Natural killer cell (primary cell): Measurements from ENCODE around the gene DRD3. TPM values are rescaled to one million over a fixed set of nuclear protein-coding genes. Genes with fewer than 3 reads are reported as not detected.

Experiments
- ATAC-seq, 3 donors: fragments of 150-1000 bp in 2 of 3; fragments of 200-7000 bp in 1 of 3; cut with Tn5 transposase; 1 replicate in 1 of 3; 2 replicates in 2 of 3; pipeline ENCODE4 v1.10.0; 2021; ENCODE audit warnings: mild to moderate bottlenecking in 2 of 3, moderate library complexity in 2 of 3
- DNase-seq, 2 donors: peaks; one replicate each; pipeline versions ENCODE4 v3.0.0 to v3.0.0-alpha.2; 2013 to 2021; ENCODE audit warnings: mixed read lengths in 1 of 2
- H3K27ac ChIP-seq: one replicate; pipeline ENCODE4 v1.5.1; 2013; ENCODE audit warnings: mild to moderate bottlenecking, low read length
- H3K27me3 ChIP-seq: one replicate; pipeline ENCODE4 v1.6.1; 2013; ENCODE audit warnings: low read length; ENCODE audit not compliant: control insufficient read depth, insufficient read depth
- H3K36me3 ChIP-seq: one replicate; pipeline ENCODE4 v1.6.1; 2013; ENCODE audit warnings: low read length; ENCODE audit not compliant: control insufficient read depth, insufficient read depth
- H3K4me1 ChIP-seq: one replicate; pipeline ENCODE4 v1.6.1; 2013; ENCODE audit warnings: low read length; ENCODE audit not compliant: control insufficient read depth, insufficient read depth
- H3K4me3 ChIP-seq: one replicate; pipeline ENCODE4 v1.5.1; 2013; ENCODE audit warnings: low read length
- H3K9me3 ChIP-seq: one replicate; pipeline ENCODE4 v1.6.1; 2013; ENCODE audit warnings: low read length; ENCODE audit not compliant: control insufficient read depth, insufficient read depth
- H3K27ac Mint-ChIP-seq, 2 donors: one replicate each; pipeline ENCODE4 v1.8.0; 2022; ENCODE audit warnings: mild to moderate bottlenecking in 2 of 2, mixed read lengths in 2 of 2, moderate library complexity in 1 of 2
- H3K27me3 Mint-ChIP-seq, 2 donors: one replicate each; pipeline ENCODE4 v1.8.0; 2022; ENCODE audit warnings: low read depth in 2 of 2, mixed read lengths in 2 of 2
- H3K36me3 Mint-ChIP-seq: one replicate; pipeline ENCODE4 v1.8.0; 2022; ENCODE audit warnings: mixed read lengths
- H3K4me1 Mint-ChIP-seq, 2 donors: one replicate each; pipeline ENCODE4 v1.8.0; 2022; ENCODE audit warnings: mixed read lengths in 2 of 2
- H3K4me3 Mint-ChIP-seq: one replicate; pipeline ENCODE4 v1.8.0; 2022; ENCODE audit warnings: mild to moderate bottlenecking, moderate library complexity, mixed read lengths
- H3K9me3 Mint-ChIP-seq, 2 donors: one replicate each; pipeline ENCODE4 v1.8.0; 2022; ENCODE audit warnings: mixed read lengths in 2 of 2
- WGBS: methylation state at CpG from one replicate; pipeline ENCODE4 v1.1.7; 2013; ENCODE audit warnings: missing lambda C conversion rate; ENCODE audit not compliant: insufficient coverage; 5-methylcytosine and 5-hydroxymethylcytosine counted together
- intact Hi-C: fragments of 100-400 bp; cut with micrococcal nuclease; formaldehyde crosslinking; loops from one replicate; pipeline ENCODE4 v1.14.2; 2022
- total RNA-seq, 4 donors: library from RNA; stranded (reverse); fragments of 120-200 nt in 1 of 4; gene quantifications; one replicate each; pipeline versions ENCODE4 v1.2.3 to v1.2.4, GENCODE V29; 2013 to 2022
- TF ChIP-seq, protein P1 (sequence below): fragments of 200-600 bp; IDR thresholded peaks from one replicate; pipeline ENCODE4 v1.8.0; 2022; ENCODE audit warnings: antibody characterized with exemption

DRD3 gene
- total RNA-seq, 3 donors from 2014 or later (not counting 1 experiment from before 2014, with no cell fraction given), result not detected

DNA sequence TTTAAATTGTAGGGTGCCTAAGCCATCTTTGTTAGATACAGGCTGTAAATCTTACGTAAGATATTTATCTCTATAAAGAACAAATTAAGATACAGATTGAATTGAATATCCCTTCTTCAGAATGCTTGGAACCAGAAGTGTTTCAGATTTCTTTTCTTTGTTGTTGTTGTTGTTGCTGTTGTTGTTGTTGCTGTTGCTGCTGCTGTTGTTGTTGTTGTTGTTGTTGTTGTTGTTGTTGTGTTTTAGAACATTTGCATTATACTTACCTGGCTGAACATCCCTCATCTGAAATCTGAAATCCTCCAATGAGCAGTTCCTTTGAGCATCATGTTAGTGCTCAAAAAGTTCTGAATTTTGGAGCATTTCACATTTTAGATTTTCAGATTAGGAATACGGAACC is 95.7 kb downstream of the DRD3 start:
- Histone ChIP-seq H3K4me1 (no peaks in the 10 kb centered on the region), H3K9me3 (no peaks in the 10 kb centered on the region), H3K36me3 (peaks cover 79% of the 10 kb centered on the region), H3K4me3 (no peak overlapping the region), H3K27me3 (no peaks in the 10 kb centered on the region), H3K27ac (no peak overlapping the region)
- Mint-ChIP-seq H3K4me3 (no peak overlapping the region), H3K27me3 (no peaks in the 10 kb centered on the region), H3K27ac (no peak overlapping the region), H3K36me3 (peaks cover 30% of the 10 kb centered on the region), H3K4me1 (no peaks in the 10 kb centered on the region), H3K9me3 (no peaks in the 10 kb centered on the region)
- ATAC-seq (no peak), DNase-seq (no peak)
- intact Hi-C loops, result no loop called here
- WGBS, result 100% methylated on average over 1 of the region's 2 CpGs
- TF ChIP-seq, protein P1, sequence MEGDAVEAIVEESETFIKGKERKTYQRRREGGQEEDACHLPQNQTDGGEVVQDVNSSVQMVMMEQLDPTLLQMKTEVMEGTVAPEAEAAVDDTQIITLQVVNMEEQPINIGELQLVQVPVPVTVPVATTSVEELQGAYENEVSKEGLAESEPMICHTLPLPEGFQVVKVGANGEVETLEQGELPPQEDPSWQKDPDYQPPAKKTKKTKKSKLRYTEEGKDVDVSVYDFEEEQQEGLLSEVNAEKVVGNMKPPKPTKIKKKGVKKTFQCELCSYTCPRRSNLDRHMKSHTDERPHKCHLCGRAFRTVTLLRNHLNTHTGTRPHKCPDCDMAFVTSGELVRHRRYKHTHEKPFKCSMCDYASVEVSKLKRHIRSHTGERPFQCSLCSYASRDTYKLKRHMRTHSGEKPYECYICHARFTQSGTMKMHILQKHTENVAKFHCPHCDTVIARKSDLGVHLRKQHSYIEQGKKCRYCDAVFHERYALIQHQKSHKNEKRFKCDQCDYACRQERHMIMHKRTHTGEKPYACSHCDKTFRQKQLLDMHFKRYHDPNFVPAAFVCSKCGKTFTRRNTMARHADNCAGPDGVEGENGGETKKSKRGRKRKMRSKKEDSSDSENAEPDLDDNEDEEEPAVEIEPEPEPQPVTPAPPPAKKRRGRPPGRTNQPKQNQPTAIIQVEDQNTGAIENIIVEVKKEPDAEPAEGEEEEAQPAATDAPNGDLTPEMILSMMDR, result no peak

DNA sequence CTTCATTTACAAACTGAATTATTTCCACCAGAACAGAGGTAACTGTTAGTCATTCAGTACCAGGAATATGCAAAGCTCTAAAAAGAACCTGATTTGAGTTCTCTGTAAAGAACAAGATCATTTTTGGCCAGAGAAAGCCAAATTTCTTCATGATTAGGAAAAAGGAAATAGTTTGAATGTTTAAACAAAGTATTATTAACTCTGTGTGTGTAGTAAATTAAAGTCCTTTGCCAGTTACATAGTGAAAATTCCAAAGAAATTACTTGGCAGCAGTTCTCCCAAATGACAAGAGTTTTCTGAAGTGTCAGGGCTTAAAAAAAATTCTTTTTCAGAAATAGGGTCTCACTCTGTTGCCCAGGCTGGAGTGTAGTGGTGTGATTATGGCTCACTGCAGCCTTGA is 97.8 kb downstream of the DRD3 start:
- no peak overlapping the region for H3K27ac ChIP-seq
- peaks cover 36% of the 10 kb centered on the region for H3K36me3 Mint-ChIP-seq
- intact Hi-C loops, result no loop called here

DNA sequence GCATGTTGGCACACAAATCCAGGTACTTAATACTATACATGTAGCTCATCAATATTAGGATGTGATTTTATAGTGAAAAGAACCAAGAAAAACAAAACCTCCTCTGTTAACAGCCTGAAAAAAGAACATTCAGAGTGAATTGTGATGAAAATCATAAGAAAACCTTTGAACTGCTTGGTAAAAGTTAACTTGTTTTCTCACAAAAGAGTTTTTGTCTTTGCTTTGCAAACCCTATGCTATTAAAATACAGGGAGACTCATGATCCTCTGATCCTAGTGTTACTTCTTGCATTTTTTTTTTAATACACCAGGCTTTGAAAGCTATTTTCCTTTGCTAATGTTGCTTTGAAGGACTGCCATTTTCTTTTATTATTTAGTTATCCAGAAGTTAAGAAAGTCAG is 98.7 kb downstream of the DRD3 start:
- Histone ChIP-seq H3K27me3 (no peaks in the 10 kb centered on the region), H3K27ac (no peak overlapping the region), H3K4me3 (no peak overlapping the region), H3K4me1 (no peaks in the 10 kb centered on the region), H3K36me3 (peaks cover 83% of the 10 kb centered on the region), H3K9me3 (no peaks in the 10 kb centered on the region)
- TF ChIP-seq, protein P1, result no peak
- Mint-ChIP-seq H3K36me3 (peaks cover 29% of the 10 kb centered on the region), H3K27ac (no peak overlapping the region), H3K9me3 (no peaks in the 10 kb centered on the region), H3K27me3 (no peaks in the 10 kb centered on the region), H3K4me1 (no peaks in the 10 kb centered on the region), H3K4me3 (no peak overlapping the region)
- ATAC-seq (no peak), DNase-seq (no peak)
- intact Hi-C loops, result no loop called here

More for the DNA sequence above, 97.8 kb downstream of the DRD3 start:
- DNase-seq (no peak), ATAC-seq (no peak)
- H3K4me1 ChIP-seq, result no peaks in the 10 kb centered on the region
- H3K9me3 Mint-ChIP-seq, result no peaks in the 10 kb centered on the region
- H3K4me3 Mint-ChIP-seq, result no peak overlapping the region
- peaks cover 79% of the 10 kb centered on the region for H3K36me3 ChIP-seq
- no peak overlapping the region for H3K4me3 ChIP-seq
- no peaks in the 10 kb centered on the region for H3K27me3 ChIP-seq
- H3K9me3 ChIP-seq, result no peaks in the 10 kb centered on the region
- TF ChIP-seq, protein P1, result no peak
- H3K27ac Mint-ChIP-seq, result no peak overlapping the region
- no peaks in the 10 kb centered on the region for H3K4me1 Mint-ChIP-seq
- no peaks in the 10 kb centered on the region for H3K27me3 Mint-ChIP-seq

- no peaks in the 10 kb centered on the region for H3K4me1 Mint-ChIP-seq
- TF ChIP-seq, protein P1, result no peak
- no peaks in the 10 kb centered on the region for H3K9me3 Mint-ChIP-seq
- intact Hi-C loops, result no loop called here
- DNase-seq (no peak), ATAC-seq (no peak)
- no peaks in the 10 kb centered on the region for H3K27me3 Mint-ChIP-seq
- H3K4me3 Mint-ChIP-seq, result no peak overlapping the region
- no peaks in the 10 kb centered on the region for H3K9me3 ChIP-seq
- H3K36me3 Mint-ChIP-seq, result peaks cover 29% of the 10 kb centered on the region
- H3K4me3 ChIP-seq, result no peak overlapping the region
- WGBS, result 100% methylated on average over 3 of the region's 5 CpGs
- H3K36me3 ChIP-seq, result peaks cover 83% of the 10 kb centered on the region
- H3K27ac ChIP-seq, result no peak overlapping the region
- no peaks in the 10 kb centered on the region for H3K4me1 ChIP-seq
- H3K27ac Mint-ChIP-seq, result no peak overlapping the region
- H3K27me3 ChIP-seq, result no peaks in the 10 kb centered on the region
Observed at GRCh38 chr3:114079761-114080160, 99.1 kb downstream of the DRD3 start.
